ENCODE data around the gene IER2. TPM values are rescaled to one million over a fixed set of nuclear protein-coding genes. Genes with fewer than 3 reads are reported as not detected.
"Not testable (repeated sequence)": the region's sequence is repeated elsewhere in the genome, so short reads cannot be mapped to it uniquely, and the experiment has no call there.

Gene IER2
- total and polyA plus RNA-seq, 2 of the 8 experiments (the other 6 are each of a cell fraction or from before 2014, with no cell fraction given) = 84.5 to 138 TPM

- no peak for TF ChIP-seq RFX5 (IDR thresholded peaks at IDR 0.05; ENCODE audit: borderline replicate concordance, low read depth, low read length)
- TF ChIP-seq RXRA (IDR thresholded peaks at IDR 0.05; ENCODE audit: insufficient read depth, low read depth, low read length) = no peak
- TF ChIP-seq GTF2F1 (IDR thresholded peaks at IDR 0.05; ENCODE audit: borderline replicate concordance, low read depth, low read length) = no peak
- TF ChIP-seq POLR2AphosphoS5 (IDR thresholded peaks at IDR 0.05; ENCODE audit: low read depth, low read length) = no peak
Measured at GRCh38 chr19:13176345-13176744, 26.1 kb downstream of the IER2 start (continued).

DNA sequence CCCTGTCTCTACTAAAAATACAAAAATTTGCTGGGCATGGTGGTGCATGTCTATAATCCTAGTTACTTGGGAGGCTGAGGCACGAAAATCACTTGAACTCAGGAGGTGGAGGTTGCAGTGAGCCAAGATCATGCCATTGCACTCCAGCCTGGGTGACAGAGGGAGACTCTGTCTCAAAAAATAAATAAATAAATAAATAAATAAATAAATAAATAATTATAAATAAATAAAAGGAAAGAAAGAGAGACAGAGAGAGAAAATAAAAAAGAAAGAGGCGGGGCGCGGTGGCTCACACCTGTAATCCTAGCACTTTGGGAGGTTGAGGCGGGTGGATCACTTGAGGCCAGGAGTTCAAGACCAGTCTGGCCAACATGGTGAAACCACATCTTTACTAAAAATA, 27.4 kb downstream of the IER2 start:
- not testable (repeated sequence) for H3K14ac ChIP-seq (ENCODE audit: insufficient read length); H3K4me2 ChIP-seq (ENCODE audit: insufficient read depth in 1 of 2, low read depth in 2 of 2, low read length in 2 of 2); H3K9me3 ChIP-seq (ENCODE audit: insufficient read depth in 2 of 2, low read depth in 1 of 2, low read length in 1 of 2); H3K18ac ChIP-seq (ENCODE audit: extremely low read depth, low read length); H3K9ac ChIP-seq (replicated peaks in 1 of 4; ENCODE audit: extremely low read depth in 1 of 4, low read depth in 3 of 4, low read length in 3 of 4); H3K27me3 ChIP-seq (replicated peaks in 1 of 4; ENCODE audit: control insufficient read depth in 3 of 4, extremely low read depth in 1 of 4, insufficient read depth in 3 of 4, low read length in 3 of 4); H3K79me1 ChIP-seq (ENCODE audit: low read depth, low read length); H3K4me1 ChIP-seq (replicated peaks in 1 of 4; ENCODE audit: control insufficient read depth in 3 of 4, insufficient read depth in 4 of 4, low read length in 3 of 4); H4K5ac ChIP-seq (ENCODE audit: insufficient read length, low read depth, low read length); H3K4me3 ChIP-seq (ENCODE audit: extremely low read depth in 1 of 4, insufficient read depth in 2 of 4, low read depth in 3 of 4, low read length in 4 of 4); H3K79me2 ChIP-seq (ENCODE audit: control insufficient read depth in 1 of 2, insufficient read depth in 2 of 2, low read length in 2 of 2); H3K27ac ChIP-seq (ENCODE audit: low read depth, low read length); H4K8ac ChIP-seq (ENCODE audit: extremely low read depth, insufficient read depth, low read length); H4K20me1 ChIP-seq (replicated peaks in 1 of 2; ENCODE audit: control insufficient read depth in 1 of 2, insufficient read depth in 2 of 2, low read length in 2 of 2); DNase-seq (ENCODE audit: low read depth in 1 of 2, low spot score in 2 of 2); H2BK5ac ChIP-seq (ENCODE audit: low read depth, low read length); H3K56ac ChIP-seq (replicated peaks; ENCODE audit: insufficient read length, low read depth, low read length); H3K4ac ChIP-seq (replicated peaks; ENCODE audit: insufficient read length, low read depth, low read length); H4K91ac ChIP-seq (replicated peaks; ENCODE audit: insufficient read length, low read length); H2BK120ac ChIP-seq (replicated peaks; ENCODE audit: low read depth, low read length); H2BK15ac ChIP-seq (ENCODE audit: low read length); H2BK20ac ChIP-seq (ENCODE audit: low read length); FAIRE-seq; H2AFZ ChIP-seq (ENCODE audit: low read length); H2BK12ac ChIP-seq (ENCODE audit: low read depth, low read length); H3K23ac ChIP-seq (ENCODE audit: insufficient read length); H2AK5ac ChIP-seq (ENCODE audit: low read depth, low read length); H3K23me2 ChIP-seq (ENCODE audit: low read depth, low read length); H3K36me3 ChIP-seq (ENCODE audit: control insufficient read depth in 2 of 4, insufficient read depth in 4 of 4, low read length in 3 of 4)
- ChIA-PET POLR2A (ENCODE audit: partially characterized antibody) (interaction anchor here (0.9 to 9.8 kb wide), 5 partner anchors 8 to 25 kb away, joined by 3 to 67 read pairs (median 37); no protein-coding TSS in a partner anchor), CTCF (ENCODE audit: partially characterized antibody) (interaction anchor here (0.6 to 1.7 kb wide), 6 partner anchors 9 to 199 kb away, joined by 3 to 6 read pairs (median 4); no protein-coding TSS in a partner anchor)
- WGBS, 2 experiments (ENCODE audit: extremely low coverage in 1 of 2, insufficient coverage in 1 of 2, insufficient read length in 1 of 2, insufficient replicate concordance in 2 of 2, low coverage in 1 of 2, low lambda C conversion rate in 2 of 2, missing lambda C conversion rate in 1 of 2) = 99% methylated on average over 5 of the region's 5 CpGs; no CpG with 5 or more reads in 1 of the 2 experiments

All from H1 (cell line).